Stimulated activated naive B cell treated with anti-CD40 and anti-IgM and Interleukin-4, amounts not matched to agents 10 μg/mL and 1 μg/mL and 100 μg/mL, for 72 hours (primary cell): Measurements from ENCODE around the gene ADAMTS7.
A peak's percentile ranks its signal among the peaks of the same experiment; 100 is the strongest.
"Not testable (repeated sequence)": the region's sequence is repeated elsewhere in the genome, so short reads cannot be mapped to it uniquely, and the experiment has no call there.

Experiments used
- ATAC-seq, 2 donors: fragments of 150-1000 bp; cut with Tn5 transposase; replicated peaks; 2 replicates each; pipeline ENCODE4 v1.10.0; 2021; ENCODE audit warnings: moderate library complexity in 1 of 2
- DNase-seq: peaks from one replicate; pipeline ENCODE4 v3.0.0; 2021
- H3K27ac Mint-ChIP-seq: one replicate; pipeline ENCODE4 v1.8.0; 2022; ENCODE audit warnings: mild to moderate bottlenecking, mixed read lengths
- H3K27me3 Mint-ChIP-seq, 2 donors: one replicate each; pipeline ENCODE4 v1.8.0; 2022; ENCODE audit warnings: mixed read lengths in 2 of 2
- H3K36me3 Mint-ChIP-seq, 2 donors: one replicate each; pipeline ENCODE4 v1.8.0; 2022; ENCODE audit warnings: mixed read lengths in 2 of 2, mild to moderate bottlenecking in 1 of 2
- H3K4me1 Mint-ChIP-seq, 2 donors: one replicate each; pipeline ENCODE4 v1.8.0; 2022; ENCODE audit warnings: mixed read lengths in 2 of 2, mild to moderate bottlenecking in 1 of 2
- H3K4me3 Mint-ChIP-seq, 2 donors: one replicate each; pipeline ENCODE4 v1.8.0; 2022; ENCODE audit warnings: mild to moderate bottlenecking in 2 of 2, mixed read lengths in 2 of 2, moderate library complexity in 1 of 2
- H3K9me3 Mint-ChIP-seq, 2 donors: one replicate each; pipeline ENCODE4 v1.8.0; 2022; ENCODE audit warnings: mixed read lengths in 2 of 2, mild to moderate bottlenecking in 1 of 2

ADAMTS7 gene

DNA sequence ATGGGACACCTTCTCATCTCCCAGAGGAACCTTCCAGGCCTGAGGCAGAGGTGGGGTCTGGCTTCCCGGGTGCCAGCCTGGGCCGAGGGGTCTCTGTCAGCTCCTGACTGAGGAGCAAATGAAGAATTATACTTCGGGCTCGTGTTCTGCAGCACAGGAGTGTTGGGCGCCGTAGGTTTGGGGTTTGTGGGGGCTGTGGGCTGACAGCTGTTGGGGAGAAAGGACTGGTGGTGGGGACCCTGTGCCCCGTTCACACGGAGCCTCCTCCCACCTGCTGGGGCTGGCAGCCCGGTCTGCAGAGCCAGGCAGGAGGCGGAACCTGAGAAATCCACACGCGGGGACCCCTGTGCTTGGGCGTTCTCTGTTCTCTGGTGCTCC is 59.7 kb downstream of the ADAMTS7 start:
- Mint-ChIP-seq H3K9me3 (no peaks in the 10 kb centered on the region), H3K27ac (no peak overlapping the region), H3K27me3 (no peaks in the 10 kb centered on the region), H3K4me1 (peaks cover 6 to 21% of the 10 kb centered on the region in 2 donors), H3K36me3 (no peaks in the 10 kb centered on the region), H3K4me3 (no peak overlapping the region)
- ATAC-seq (no peak), DNase-seq (no peak)

DNA sequence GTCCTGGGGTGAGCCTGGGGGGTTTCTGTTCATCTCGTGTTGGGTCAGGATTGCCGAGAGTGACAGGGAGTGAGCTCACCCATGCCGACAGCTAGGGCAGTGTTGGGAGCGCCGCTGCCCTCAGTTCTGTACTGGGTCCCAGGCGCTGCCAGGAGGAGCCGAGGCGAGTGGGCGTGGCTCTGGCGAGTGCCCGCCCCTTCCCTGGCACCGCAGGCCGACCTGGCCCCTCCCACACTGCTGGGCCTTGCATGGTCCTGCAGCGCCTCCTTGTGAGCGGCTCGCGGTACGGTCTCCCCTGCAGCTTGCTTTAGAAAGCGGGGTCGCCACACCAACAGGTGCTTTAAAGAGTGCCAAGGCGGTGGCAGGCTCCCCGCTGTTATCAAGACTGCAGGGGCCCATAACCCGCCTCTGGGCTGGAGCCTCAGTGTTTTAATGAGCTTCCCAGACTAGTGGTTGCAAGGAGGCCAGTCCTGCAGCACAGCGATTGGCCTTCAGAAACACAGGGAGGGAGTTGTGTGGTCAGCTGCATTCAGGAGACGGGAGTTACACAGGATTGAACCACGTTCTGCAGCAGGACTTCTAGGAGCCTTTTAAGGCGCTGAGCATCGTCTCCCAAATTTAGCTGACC is 60.2 kb downstream of the ADAMTS7 start:
- not testable (repeated sequence) for H3K27ac Mint-ChIP-seq, H3K36me3 Mint-ChIP-seq, H3K27me3 Mint-ChIP-seq, H3K9me3 Mint-ChIP-seq
- ATAC-seq (peak; percentile 98 to 99), DNase-seq (peak; percentile 84)
- Mint-ChIP-seq H3K4me3 (peak overlapping the region; percentile 60 to 71), H3K4me1 (peaks cover 5 to 18% of the 10 kb centered on the region in 2 donors)

DNA sequence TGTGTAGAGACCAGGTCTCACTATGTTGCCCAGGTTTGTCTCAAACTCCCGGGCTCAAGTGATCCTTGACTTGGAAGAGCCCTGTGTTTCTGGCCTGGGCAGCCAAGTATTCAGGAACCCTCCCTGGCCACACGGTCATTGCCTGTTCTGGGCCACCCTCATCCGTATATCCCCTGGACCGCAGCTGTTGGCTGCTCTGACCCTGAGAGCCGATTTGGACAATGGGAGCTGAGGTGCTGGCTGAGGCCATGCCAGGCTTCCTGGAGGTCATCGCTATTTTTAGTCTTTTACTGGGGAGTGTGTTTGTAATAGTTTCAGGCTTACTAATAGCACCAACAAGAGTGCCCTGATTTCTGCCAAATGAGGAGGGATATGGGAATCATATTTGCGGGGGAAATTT is 60.7 kb downstream of the ADAMTS7 start:
- Mint-ChIP-seq H3K27ac (no peak overlapping the region), H3K9me3 (no peaks in the 10 kb centered on the region)
- no peak for ATAC-seq

DNA sequence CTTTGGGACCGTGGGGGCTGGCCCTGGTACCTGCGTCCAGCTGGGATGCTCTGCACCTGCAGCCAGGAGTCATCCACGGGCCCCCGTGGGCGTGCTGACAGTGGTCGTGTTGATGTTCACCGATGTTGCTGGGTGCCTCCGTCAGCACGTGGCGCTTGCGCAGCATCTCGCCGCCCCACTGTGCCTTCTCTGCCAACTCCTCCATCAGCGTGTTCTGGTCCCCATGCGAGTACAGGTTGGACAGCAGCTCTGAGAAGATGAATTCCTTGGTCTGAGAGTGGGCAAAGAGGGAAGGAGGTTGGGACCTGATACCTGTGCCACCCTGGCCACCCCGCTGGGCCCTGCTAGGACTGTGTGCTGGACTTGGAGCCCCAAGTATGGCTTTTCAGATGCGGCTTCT is 61.4 kb downstream of the ADAMTS7 start:
- ATAC-seq (no peak), DNase-seq (no peak)
- Mint-ChIP-seq H3K4me3 (no peak overlapping the region), H3K27ac (no peak overlapping the region), H3K27me3 (no peaks in the 10 kb centered on the region), H3K9me3 (no peaks in the 10 kb centered on the region), H3K4me1 (peaks cover 2 to 11% of the 10 kb centered on the region in 2 donors), H3K36me3 (no peaks in the 10 kb centered on the region)

More for the DNA sequence above, 60.7 kb downstream of the ADAMTS7 start:
- no peak for DNase-seq
- peak overlapping the region; percentile 60 to 71 for H3K4me3 Mint-ChIP-seq
- peaks cover 2 to 12% of the 10 kb centered on the region in 2 donors for H3K4me1 Mint-ChIP-seq
- no peaks in the 10 kb centered on the region for H3K27me3 Mint-ChIP-seq
- no peaks in the 10 kb centered on the region for H3K36me3 Mint-ChIP-seq

DNA sequence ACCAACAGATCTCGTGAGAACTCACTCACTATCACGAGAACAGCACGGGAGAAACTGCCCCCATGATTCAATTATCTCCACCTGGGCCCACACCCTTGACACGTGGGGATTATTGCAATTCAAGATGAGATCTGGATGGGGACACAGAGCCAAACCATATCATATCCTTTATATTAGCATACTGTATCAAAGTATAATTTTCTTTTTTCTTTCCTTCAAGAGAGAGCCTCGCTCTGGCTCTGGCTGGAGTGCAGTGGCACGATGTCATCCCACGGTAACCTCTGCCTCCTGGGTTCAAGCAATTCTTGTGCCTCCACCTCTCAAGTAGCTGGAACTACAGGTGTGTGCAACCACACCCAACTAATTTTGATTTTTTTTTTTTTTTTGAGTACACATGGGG is 63.4 kb downstream of the ADAMTS7 start:
- not testable (repeated sequence) for H3K36me3 Mint-ChIP-seq, H3K27ac Mint-ChIP-seq, DNase-seq, ATAC-seq, H3K27me3 Mint-ChIP-seq, H3K9me3 Mint-ChIP-seq, H3K4me3 Mint-ChIP-seq
- peaks cover 2 to 11% of the 10 kb centered on the region in 2 donors for H3K4me1 Mint-ChIP-seq

DNA sequence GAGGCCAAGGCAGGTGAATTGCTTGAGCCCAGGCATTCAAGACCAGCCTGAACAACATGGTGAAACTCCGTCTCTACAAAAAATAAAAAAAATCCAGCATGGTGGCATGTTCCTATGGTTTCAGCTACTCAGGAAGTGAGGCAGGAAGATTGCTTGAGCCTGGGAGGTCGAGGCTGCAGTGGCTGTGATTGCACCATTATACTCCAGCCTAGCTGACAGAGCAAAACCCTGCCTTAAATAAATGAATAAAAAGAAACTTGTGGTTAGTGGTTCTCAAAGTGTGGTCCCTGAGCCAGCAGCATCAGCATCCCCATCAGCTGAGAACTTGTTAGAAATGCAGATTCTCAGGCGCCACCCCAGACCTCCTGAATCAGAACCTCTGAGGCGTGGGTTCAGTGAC is 69.6 kb downstream of the ADAMTS7 start:
- not testable (repeated sequence) for H3K36me3 Mint-ChIP-seq, H3K9me3 Mint-ChIP-seq, ATAC-seq, H3K4me3 Mint-ChIP-seq, H3K4me1 Mint-ChIP-seq, DNase-seq
- peak overlapping the region; percentile 20 for H3K27ac Mint-ChIP-seq
- H3K27me3 Mint-ChIP-seq: peaks cover 7 to 17% of the 10 kb centered on the region in 2 donors

DNA sequence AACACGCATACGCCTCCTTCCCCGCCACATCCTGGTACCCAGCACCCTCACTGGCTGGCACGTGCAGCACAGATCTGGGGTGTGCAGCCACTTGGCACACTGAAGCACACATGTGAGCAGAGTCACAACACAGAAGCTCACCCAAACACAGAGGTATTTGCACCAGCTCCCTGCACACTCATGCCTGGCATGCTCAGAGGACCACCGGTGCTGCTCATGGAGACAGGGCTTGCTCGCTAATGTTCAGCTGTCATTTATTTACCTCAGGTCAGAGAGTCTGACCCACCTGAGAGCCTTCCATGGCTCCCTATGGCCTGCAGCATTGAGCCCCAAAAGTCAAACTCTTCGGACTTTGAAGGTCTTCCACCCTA is 70.4 kb downstream of the ADAMTS7 start:
- Mint-ChIP-seq H3K36me3 (no peaks in the 10 kb centered on the region), H3K27me3 (peaks cover 7 to 17% of the 10 kb centered on the region in 2 donors), H3K4me3 (no peak overlapping the region), H3K27ac (no peak overlapping the region), H3K9me3 (no peaks in the 10 kb centered on the region), H3K4me1 (peaks cover 9% of the 10 kb centered on the region in 2 donors)
- DNase-seq: no peak
- ATAC-seq: no peak

DNA sequence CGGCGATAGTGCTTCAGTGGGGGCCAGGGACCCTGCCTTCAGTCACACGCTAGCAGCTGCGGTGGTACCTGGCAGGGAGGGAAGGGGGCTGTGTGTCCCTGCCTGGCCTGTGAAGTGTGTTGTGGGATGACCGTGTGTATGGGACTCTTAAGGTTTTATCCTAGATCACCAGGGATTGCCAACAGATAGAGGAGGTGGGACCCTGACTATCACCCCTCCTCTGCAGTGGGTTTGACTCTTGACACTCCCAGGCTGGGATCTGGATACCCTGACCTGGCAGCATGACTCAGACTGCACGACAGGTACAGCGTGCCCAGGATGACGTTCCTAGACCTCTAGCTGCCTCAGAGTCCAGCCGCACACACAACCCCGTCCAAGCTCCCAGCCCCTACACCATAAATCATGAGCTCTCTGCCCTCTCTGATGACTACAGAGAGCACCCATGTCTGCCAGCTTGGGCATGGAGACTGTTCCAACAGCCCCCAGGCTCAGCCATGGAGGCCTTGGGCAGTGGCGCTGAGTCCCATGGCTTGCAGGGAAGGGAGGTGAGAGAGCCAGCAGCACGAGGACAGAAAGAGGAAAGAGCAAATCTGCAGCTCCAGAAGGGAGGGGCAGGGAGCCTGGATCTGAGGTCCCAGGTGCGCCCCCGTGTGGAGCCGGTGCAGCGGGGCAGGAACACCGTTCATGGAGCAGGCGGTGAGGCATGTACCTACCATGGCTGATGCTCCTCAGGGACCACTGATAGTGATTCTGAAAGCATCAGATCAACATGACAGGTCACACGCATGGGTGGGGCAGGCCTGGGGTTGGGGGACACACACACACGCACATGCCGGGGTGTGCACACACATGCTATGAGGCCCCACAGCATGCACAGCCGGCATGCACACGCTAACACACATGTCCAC is 71.0 kb downstream of the ADAMTS7 start:
- Mint-ChIP-seq H3K4me1 (peaks cover 9% of the 10 kb centered on the region in 2 donors), H3K36me3 (no peaks in the 10 kb centered on the region), H3K4me3 (no peak overlapping the region), H3K27ac (no peak overlapping the region), H3K9me3 (no peaks in the 10 kb centered on the region), H3K27me3 (peaks cover 8 to 19% of the 10 kb centered on the region in 2 donors)
- DNase-seq (peak; percentile 63), ATAC-seq (peak; percentile 88 to 95)

DNA sequence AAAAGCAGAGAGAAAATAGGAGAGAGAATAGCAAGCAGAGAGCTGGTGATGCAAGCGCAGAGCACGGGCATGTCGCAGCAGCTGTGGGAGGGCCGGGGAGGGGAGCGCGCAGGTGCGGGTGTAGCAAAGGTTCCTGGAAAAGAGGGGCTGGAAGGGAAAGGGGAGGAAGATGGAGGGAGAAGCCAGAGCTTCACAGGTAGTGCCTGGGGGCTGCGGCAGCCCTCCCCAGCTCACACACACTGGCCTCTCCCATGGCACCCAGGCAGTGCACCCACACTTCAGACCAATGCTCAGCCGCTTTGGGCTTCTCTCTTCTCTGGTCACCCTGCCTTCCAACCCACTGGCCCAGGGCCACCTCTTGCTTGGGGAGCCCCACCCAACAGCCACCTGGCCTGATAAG is 72.1 kb downstream of the ADAMTS7 start:
- DNase-seq (no peak), ATAC-seq (no peak)
- Mint-ChIP-seq H3K9me3 (no peaks in the 10 kb centered on the region), H3K36me3 (no peaks in the 10 kb centered on the region), H3K27me3 (peaks cover 17 to 30% of the 10 kb centered on the region in 2 donors), H3K4me1 (peaks cover 9% of the 10 kb centered on the region in 2 donors), H3K27ac (no peak overlapping the region), H3K4me3 (no peak overlapping the region)

DNA sequence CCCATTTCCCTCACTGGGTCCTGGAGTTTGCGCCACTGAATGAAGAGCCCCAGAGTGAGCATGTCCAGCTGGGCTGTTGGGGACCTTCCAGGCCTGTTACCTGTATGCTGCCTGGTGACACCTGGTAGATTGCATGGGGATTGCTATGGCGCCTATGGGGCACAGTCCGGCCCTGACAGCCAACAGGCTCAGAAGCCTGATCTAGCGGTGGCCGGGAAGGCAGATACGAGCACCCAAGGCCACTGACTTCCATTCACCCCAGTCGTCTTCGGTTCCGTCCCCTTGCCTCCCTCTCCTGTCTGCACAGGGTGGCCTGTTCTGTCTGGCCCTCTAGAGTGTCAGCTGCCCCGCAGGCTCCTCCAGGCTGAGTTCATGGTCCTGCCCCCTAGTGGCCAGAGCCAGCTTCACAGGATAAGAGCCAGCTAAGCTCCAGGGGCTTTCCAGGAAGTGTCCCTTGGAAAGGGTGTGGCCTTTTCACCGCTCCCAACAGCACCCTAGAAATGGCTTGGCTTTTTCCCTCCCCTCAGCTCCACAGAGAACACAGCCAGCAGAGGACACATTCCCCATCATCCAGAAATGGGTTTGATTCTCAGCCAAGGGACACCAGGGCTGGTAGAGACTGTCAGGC is 73.2 kb downstream of the ADAMTS7 start:
- H3K27ac Mint-ChIP-seq, DNase-seq, H3K4me3 Mint-ChIP-seq, H3K36me3 Mint-ChIP-seq, H3K9me3 Mint-ChIP-seq, H3K4me1 Mint-ChIP-seq: not testable (repeated sequence)
- ATAC-seq: peak; percentile 58 to 72
- peaks cover 23 to 38% of the 10 kb centered on the region in 2 donors for H3K27me3 Mint-ChIP-seq

DNA sequence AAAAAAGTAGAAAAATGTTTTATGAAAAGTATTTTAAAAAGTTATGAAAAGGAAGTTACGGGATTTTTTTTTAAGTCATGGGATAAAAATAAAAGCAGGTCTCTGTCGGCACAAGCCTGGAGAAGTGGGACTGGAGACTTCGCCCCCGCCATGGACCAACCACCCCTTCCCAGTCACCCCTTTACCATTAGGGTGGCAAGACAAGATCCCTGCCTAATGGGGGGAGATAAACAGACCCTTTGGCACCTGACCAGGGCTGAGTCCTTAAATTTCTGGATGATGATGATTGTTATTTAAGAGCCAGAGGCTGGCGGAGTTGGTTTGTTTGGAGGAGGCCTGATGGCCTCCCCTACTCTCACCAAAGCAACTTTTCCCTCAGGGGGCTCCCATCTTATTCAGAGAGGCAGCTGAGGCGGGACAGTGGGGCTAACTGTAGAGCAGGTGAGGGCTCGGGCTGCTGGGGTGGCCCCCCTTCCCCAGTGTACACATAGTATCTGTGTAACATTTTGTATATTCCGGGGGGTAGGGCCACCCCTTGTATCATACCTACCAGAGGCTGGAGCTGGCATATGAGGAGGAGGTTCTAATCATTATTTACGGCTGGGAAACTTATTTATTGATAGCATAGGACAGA is 74.0 kb downstream of the ADAMTS7 start:
- no peak for ATAC-seq

DNA sequence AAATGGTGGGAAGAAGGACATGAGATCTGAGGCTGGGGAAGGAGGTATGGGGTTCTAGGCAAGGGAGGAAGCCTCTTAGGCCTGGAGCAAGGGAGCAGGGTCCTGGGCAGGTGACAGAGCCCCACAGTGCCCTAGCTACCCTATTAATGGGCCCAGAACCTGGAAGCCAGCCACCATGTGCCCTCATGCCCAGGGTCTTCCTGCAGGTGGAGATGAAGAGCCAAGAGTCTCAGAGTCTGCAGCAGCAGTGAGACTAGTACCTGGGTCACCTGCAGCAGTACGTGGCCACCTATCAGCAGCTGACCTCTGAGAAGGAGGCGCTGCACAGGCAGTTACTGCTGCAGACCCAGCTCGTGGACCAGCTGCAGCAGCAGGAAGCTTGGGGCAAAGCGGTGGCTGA is 75.0 kb downstream of the ADAMTS7 start:
- not testable (repeated sequence) for H3K36me3 Mint-ChIP-seq, H3K27ac Mint-ChIP-seq, DNase-seq, H3K4me1 Mint-ChIP-seq, ATAC-seq, H3K9me3 Mint-ChIP-seq, H3K4me3 Mint-ChIP-seq
- H3K27me3 Mint-ChIP-seq: peaks cover 27 to 45% of the 10 kb centered on the region in 2 donors

More for the DNA sequence above, 74.0 kb downstream of the ADAMTS7 start:
- Mint-ChIP-seq H3K36me3 (no peaks in the 10 kb centered on the region), H3K4me3 (no peak overlapping the region), H3K9me3 (no peaks in the 10 kb centered on the region), H3K4me1 (peaks cover 9% of the 10 kb centered on the region in 2 donors), H3K27ac (no peak overlapping the region), H3K27me3 (peaks cover 27 to 39% of the 10 kb centered on the region in 2 donors)
- no peak for DNase-seq

DNA sequence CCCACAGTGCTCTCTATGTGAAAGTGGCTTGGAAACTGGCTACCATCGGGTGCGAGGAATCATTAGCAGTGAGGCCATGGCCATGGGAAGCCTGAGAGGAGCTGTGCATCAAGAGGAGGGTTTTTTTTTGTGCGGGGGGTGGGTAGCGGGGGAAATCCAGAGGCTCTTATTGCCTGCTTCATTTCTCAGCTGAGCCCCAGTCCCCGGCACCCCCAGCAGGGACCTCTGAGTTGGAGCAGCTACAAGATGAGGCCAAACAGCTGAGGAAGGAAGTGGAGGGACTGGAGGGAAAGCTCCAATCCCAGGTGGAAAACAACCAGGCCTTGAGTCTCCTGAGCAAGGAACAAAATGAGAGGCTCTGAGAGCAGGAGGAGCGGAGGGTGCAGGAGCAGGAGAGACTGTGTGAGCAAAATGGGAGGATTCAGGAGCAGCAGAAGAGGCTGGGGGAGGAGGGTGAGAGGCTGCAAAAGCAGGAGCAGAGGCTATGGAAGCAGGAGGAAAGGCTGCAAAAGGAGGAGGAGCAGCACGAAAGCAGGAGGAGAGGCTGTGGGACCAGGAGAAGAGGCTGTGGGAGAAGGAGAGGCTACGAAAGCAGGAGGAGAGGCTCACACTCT is 76.7 kb downstream of the ADAMTS7 start:
- Mint-ChIP-seq H3K4me3 (no peak overlapping the region), H3K27me3 (peaks cover 31 to 44% of the 10 kb centered on the region in 2 donors), H3K27ac (no peak overlapping the region), H3K9me3 (no peaks in the 10 kb centered on the region), H3K36me3 (no peaks in the 10 kb centered on the region), H3K4me1 (peaks cover 0 to 2% of the 10 kb centered on the region in 2 donors)
- DNase-seq (no peak), ATAC-seq (no peak)

DNA sequence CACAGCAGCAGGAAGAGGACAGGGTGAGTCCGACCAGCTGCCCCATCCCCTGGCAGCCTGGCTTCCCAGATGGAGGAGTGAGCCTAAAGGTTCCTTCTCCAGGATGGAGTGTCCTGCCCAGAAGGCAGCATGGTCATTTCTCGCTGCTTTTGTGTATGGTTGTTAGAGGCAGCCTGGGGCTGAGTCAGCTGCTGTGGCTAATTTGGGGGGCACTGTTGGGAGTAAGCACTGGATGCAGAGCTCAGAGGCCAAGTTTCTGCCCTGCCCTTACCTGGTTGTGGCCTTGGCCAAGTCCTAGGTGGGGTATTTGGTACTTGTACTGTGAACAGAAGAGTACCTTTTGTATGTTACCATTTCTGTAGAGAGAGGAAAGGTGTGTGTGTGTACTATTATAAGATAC is 78.6 kb downstream of the ADAMTS7 start:
- no peak for ATAC-seq
- Mint-ChIP-seq H3K4me3 (no peak overlapping the region), H3K27me3 (peaks cover 26 to 32% of the 10 kb centered on the region in 2 donors), H3K4me1 (no peaks in the 10 kb centered on the region), H3K36me3 (no peaks in the 10 kb centered on the region), H3K9me3 (no peaks in the 10 kb centered on the region), H3K27ac (no peak overlapping the region)
- DNase-seq: no peak
